MM.1S (cell line): Measurements from ENCODE around the gene CLIC4.

Experiments used
- EZH2phosphoT487 ChIP-seq: fragments of 300-600 bp; sonication (generic); IDR thresholded peaks from 2 replicates; pipeline ENCODE4 v1.6.1; 2018; ENCODE audit warnings: antibody characterized with exemption, low read length
- TF ChIP-seq, protein P1 (sequence below): fragments of 300-600 bp; sonication (generic); IDR thresholded peaks from 2 replicates; pipeline ENCODE4 v1.5.1; 2016; ENCODE audit warnings: antibody characterized with exemption, low read length, mixed read lengths

DNA sequence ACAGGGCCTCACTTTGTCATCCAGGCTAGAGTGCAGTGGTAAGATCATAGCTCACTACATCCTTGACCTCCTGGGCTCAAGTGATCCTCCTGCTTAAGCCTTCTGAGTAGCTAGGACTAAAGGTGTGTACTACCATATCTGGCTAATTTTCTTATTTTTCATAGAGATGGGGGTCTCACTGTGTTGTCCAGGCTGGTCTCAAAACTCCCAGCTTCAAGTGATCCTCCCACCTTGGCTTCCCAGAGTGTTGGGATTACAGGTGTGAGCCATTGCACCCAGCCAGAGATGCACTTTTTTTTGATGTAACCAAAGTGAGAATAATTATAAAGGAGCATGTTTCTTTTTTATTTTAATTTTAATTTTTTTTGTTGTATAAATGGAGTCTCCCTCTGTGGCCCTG is 28.4 kb downstream of the CLIC4 start:
- TF ChIP-seq, protein P1, sequence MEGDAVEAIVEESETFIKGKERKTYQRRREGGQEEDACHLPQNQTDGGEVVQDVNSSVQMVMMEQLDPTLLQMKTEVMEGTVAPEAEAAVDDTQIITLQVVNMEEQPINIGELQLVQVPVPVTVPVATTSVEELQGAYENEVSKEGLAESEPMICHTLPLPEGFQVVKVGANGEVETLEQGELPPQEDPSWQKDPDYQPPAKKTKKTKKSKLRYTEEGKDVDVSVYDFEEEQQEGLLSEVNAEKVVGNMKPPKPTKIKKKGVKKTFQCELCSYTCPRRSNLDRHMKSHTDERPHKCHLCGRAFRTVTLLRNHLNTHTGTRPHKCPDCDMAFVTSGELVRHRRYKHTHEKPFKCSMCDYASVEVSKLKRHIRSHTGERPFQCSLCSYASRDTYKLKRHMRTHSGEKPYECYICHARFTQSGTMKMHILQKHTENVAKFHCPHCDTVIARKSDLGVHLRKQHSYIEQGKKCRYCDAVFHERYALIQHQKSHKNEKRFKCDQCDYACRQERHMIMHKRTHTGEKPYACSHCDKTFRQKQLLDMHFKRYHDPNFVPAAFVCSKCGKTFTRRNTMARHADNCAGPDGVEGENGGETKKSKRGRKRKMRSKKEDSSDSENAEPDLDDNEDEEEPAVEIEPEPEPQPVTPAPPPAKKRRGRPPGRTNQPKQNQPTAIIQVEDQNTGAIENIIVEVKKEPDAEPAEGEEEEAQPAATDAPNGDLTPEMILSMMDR: no peak
- TF ChIP-seq EZH2phosphoT487: no peak
